ENCODE results near the gene TPR. TPM values are rescaled to one million over a fixed set of nuclear protein-coding genes. Genes with fewer than 3 reads are reported as not detected.

Gene TPR
- total and polyA plus RNA-seq, 2 of the 8 experiments (the other 6 are each of a cell fraction or from before 2014, with no cell fraction given): 57.1 to 102 TPM

DNA sequence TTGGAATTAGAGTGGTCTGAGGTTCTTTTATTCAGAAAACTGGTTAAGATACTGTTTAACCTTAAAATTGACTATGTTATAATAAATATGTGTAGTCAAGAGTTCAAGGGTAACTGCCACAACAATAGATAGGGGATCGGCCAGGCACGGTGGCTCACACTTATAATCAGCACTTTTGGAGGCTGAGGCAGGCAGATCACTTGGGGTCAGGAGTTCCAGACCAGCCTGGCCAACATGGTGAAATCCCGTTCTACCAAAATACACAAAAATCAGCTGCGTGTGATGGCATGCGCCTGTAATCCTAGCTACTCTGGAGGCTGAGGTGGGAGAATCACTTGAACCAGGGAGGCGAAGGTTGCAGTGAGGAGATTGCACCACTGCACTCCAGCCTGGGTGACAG lies 46.4 kb upstream of the TPR start (continued):
- TF ChIP-seq, protein P1, sequence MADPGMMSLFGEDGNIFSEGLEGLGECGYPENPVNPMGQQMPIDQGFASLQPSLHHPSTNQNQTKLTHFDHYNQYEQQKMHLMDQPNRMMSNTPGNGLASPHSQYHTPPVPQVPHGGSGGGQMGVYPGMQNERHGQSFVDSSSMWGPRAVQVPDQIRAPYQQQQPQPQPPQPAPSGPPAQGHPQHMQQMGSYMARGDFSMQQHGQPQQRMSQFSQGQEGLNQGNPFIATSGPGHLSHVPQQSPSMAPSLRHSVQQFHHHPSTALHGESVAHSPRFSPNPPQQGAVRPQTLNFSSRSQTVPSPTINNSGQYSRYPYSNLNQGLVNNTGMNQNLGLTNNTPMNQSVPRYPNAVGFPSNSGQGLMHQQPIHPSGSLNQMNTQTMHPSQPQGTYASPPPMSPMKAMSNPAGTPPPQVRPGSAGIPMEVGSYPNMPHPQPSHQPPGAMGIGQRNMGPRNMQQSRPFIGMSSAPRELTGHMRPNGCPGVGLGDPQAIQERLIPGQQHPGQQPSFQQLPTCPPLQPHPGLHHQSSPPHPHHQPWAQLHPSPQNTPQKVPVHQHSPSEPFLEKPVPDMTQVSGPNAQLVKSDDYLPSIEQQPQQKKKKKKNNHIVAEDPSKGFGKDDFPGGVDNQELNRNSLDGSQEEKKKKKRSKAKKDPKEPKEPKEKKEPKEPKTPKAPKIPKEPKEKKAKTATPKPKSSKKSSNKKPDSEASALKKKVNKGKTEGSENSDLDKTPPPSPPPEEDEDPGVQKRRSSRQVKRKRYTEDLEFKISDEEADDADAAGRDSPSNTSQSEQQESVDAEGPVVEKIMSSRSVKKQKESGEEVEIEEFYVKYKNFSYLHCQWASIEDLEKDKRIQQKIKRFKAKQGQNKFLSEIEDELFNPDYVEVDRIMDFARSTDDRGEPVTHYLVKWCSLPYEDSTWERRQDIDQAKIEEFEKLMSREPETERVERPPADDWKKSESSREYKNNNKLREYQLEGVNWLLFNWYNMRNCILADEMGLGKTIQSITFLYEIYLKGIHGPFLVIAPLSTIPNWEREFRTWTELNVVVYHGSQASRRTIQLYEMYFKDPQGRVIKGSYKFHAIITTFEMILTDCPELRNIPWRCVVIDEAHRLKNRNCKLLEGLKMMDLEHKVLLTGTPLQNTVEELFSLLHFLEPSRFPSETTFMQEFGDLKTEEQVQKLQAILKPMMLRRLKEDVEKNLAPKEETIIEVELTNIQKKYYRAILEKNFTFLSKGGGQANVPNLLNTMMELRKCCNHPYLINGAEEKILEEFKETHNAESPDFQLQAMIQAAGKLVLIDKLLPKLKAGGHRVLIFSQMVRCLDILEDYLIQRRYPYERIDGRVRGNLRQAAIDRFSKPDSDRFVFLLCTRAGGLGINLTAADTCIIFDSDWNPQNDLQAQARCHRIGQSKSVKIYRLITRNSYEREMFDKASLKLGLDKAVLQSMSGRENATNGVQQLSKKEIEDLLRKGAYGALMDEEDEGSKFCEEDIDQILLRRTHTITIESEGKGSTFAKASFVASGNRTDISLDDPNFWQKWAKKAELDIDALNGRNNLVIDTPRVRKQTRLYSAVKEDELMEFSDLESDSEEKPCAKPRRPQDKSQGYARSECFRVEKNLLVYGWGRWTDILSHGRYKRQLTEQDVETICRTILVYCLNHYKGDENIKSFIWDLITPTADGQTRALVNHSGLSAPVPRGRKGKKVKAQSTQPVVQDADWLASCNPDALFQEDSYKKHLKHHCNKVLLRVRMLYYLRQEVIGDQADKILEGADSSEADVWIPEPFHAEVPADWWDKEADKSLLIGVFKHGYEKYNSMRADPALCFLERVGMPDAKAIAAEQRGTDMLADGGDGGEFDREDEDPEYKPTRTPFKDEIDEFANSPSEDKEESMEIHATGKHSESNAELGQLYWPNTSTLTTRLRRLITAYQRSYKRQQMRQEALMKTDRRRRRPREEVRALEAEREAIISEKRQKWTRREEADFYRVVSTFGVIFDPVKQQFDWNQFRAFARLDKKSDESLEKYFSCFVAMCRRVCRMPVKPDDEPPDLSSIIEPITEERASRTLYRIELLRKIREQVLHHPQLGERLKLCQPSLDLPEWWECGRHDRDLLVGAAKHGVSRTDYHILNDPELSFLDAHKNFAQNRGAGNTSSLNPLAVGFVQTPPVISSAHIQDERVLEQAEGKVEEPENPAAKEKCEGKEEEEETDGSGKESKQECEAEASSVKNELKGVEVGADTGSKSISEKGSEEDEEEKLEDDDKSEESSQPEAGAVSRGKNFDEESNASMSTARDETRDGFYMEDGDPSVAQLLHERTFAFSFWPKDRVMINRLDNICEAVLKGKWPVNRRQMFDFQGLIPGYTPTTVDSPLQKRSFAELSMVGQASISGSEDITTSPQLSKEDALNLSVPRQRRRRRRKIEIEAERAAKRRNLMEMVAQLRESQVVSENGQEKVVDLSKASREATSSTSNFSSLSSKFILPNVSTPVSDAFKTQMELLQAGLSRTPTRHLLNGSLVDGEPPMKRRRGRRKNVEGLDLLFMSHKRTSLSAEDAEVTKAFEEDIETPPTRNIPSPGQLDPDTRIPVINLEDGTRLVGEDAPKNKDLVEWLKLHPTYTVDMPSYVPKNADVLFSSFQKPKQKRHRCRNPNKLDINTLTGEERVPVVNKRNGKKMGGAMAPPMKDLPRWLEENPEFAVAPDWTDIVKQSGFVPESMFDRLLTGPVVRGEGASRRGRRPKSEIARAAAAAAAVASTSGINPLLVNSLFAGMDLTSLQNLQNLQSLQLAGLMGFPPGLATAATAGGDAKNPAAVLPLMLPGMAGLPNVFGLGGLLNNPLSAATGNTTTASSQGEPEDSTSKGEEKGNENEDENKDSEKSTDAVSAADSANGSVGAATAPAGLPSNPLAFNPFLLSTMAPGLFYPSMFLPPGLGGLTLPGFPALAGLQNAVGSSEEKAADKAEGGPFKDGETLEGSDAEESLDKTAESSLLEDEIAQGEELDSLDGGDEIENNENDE (IDR thresholded peaks at IDR 0.05; ENCODE audit: insufficient replicate concordance, low read length): no peak
- no peak for TF ChIP-seq GABPA (IDR thresholded peaks at IDR 0.05; ENCODE audit: borderline replicate concordance, insufficient read depth, low read length)
- TF ChIP-seq SAP30 (IDR thresholded peaks at IDR 0.05; ENCODE audit: insufficient read depth, insufficient replicate concordance, low read length): no peak
- TF ChIP-seq SP4 (IDR thresholded peaks at IDR 0.05; ENCODE audit: low read length): no peak
- no peak for TF ChIP-seq TEAD4 (IDR thresholded peaks at IDR 0.05; ENCODE audit: low read depth, low read length)
- TF ChIP-seq YY1 (IDR thresholded peaks at IDR 0.05; ENCODE audit: low read depth, low read length): no peak
- no peak for TF ChIP-seq POLR2AphosphoS5 (IDR thresholded peaks at IDR 0.05; ENCODE audit: low read depth, low read length)
- no peak for TF ChIP-seq POLR2A (IDR thresholded peaks at IDR 0.05; ENCODE audit: control extremely low read depth in 1 of 2, low read depth in 2 of 2, low read length in 2 of 2)
